ENCODE measurements around the gene SNX32. TPM values are rescaled to one million over a fixed set of nuclear protein-coding genes. Genes with fewer than 3 reads are reported as not detected.

Gene SNX32
- total and polyA plus RNA-seq, 2 of the 13 experiments (the other 11 are each of a cell fraction or from before 2014, with no cell fraction given): 0.09 to 0.34 TPM

DNA sequence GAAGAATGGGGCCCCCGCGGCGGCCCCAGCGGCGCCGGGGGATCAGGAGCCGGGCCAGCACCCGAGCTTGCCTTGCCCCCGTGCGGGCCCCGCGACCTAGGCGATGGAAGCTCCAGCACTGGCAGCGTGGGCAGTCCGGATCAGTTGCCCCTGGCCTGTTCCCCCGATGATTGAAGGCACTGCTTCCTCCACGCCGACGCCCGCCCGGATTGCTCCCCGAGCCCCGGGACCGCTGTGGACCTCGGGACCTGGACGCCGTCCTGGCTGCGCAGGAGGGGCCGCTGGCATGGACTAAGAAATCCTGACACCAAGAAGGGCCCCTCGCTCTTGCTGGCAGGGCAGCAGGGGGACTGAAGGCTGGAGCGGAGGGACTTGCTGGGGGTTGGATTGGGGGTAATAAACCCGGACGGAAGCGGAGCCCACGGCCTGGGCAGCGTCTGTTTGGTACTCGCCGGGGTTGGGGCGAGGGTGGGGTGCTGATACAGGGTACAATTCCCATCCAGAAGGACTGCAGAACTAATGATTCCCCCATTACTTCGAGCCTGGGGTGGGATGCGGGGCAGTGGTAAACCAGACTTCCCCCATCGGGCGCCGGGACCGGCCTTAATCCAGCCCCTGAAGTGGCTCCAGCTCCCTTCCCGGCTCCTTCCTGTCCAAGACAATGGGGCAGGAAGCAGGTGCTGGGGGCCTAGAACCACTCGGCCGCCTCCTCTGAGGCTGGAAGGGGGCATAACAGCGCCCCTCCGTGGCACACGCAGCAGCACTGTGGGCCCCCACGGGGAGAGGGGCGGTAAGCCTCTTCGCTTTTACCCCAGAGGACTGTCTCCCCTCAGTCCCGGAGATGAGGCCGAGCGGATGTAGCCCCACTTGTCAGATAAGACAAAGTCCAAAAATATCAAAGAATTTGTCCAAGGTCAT lies 57.7 kb downstream of the SNX32 start (continued):
- TF ChIP-seq ZNF34 (CRISPR knock-in tag; IDR thresholded peaks at IDR 0.05; ENCODE audit: borderline replicate concordance) (no peak), GTF2F1 (IDR thresholded peaks at IDR 0.05; ENCODE audit: low read length) (no peak), ZNF749 (CRISPR knock-in tag; IDR thresholded peaks at IDR 0.05; ENCODE audit: borderline replicate concordance) (no peak), DNMT3B (CRISPR knock-in tag; conservative IDR thresholded peaks at IDR 0.05) (0 out of 2 replicates have a peak, but pooled peaks have one; percentile 9), TGIF2 (CRISPR knock-in tag; IDR thresholded peaks at IDR 0.05) (no peak), EP300 (IDR thresholded peaks at IDR 0.05; ENCODE audit: low read depth in 2 of 2, low read length in 2 of 2) (0 out of 4 replicates have a peak, but pooled peaks of 1 of the 2 experiments have one; percentile 24), EP300 (CRISPR knock-in tag; IDR thresholded peaks at IDR 0.05; ENCODE audit: borderline replicate concordance) (no peak), ZBTB7A (CRISPR knock-in tag; IDR thresholded peaks at IDR 0.05) (peak; percentile 91; the same call in 1 of the 2 replicates), DMAP1 (CRISPR knock-in tag; IDR thresholded peaks at IDR 0.05) (no peak), ZBTB49 (CRISPR knock-in tag; IDR thresholded peaks at IDR 0.05; ENCODE audit: borderline replicate concordance) (no peak), NR2F2 (IDR thresholded peaks at IDR 0.05; ENCODE audit: borderline replicate concordance, low read depth) (peak; percentile 25; the same call in 1 of the 2 replicates), ZZZ3 (CRISPR knock-in tag; IDR thresholded peaks at IDR 0.05; ENCODE audit: borderline replicate concordance) (no peak), AGO2 (optimal IDR thresholded peaks at IDR 0.05; ENCODE audit: low read depth, low read length) (peak; percentile 99), SMAD3 (CRISPR knock-in tag; IDR thresholded peaks at IDR 0.05) (peak; percentile 27; the same call in 1 of the 2 replicates), ZFP90 (CRISPR knock-in tag; IDR thresholded peaks at IDR 0.05; ENCODE audit: borderline replicate concordance) (peak; percentile 44; the same call in 1 of the 2 replicates), KLF16 (CRISPR knock-in tag; IDR thresholded peaks at IDR 0.05) (peak in 1 of 2 experiments; percentile 52; a peak in 1 of 4 replicates), ZBTB20 (CRISPR knock-in tag; IDR thresholded peaks at IDR 0.05; ENCODE audit: borderline replicate concordance, low read depth) (0 out of 2 replicates have a peak, but pooled peaks have one; percentile 24), THAP11 (CRISPR knock-in tag; IDR thresholded peaks at IDR 0.05) (peak; percentile 70), NONO (IDR thresholded peaks at IDR 0.05) (no peak), NONO (CRISPR knock-in tag; conservative IDR thresholded peaks at IDR 0.05) (peak; percentile 79), KDM2A (CRISPR knock-in tag; IDR thresholded peaks at IDR 0.05; ENCODE audit: borderline replicate concordance, low read depth) (peak; percentile 96), KLF6 (CRISPR knock-in tag; IDR thresholded peaks at IDR 0.05) (0 out of 2 replicates have a peak, but pooled peaks have one; percentile 8), ZNF761 (CRISPR knock-in tag; conservative IDR thresholded peaks at IDR 0.05) (no peak), ZNF543 (CRISPR knock-in tag; IDR thresholded peaks at IDR 0.05) (0 out of 2 replicates have a peak, but pooled peaks have one; percentile 29)
- TF ChIP-seq, protein P1, sequence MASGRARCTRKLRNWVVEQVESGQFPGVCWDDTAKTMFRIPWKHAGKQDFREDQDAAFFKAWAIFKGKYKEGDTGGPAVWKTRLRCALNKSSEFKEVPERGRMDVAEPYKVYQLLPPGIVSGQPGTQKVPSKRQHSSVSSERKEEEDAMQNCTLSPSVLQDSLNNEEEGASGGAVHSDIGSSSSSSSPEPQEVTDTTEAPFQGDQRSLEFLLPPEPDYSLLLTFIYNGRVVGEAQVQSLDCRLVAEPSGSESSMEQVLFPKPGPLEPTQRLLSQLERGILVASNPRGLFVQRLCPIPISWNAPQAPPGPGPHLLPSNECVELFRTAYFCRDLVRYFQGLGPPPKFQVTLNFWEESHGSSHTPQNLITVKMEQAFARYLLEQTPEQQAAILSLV (CRISPR knock-in tag; IDR thresholded peaks at IDR 0.05; ENCODE audit: borderline replicate concordance): 0 out of 2 replicates have a peak, but pooled peaks have one; percentile 21
